Body of pancreas (tissue), 4 donors: ENCODE measurements around the gene CEP120.

Experiments
- POLR2A ChIP-seq, 3 donors: fragments of 450-650 bp; IDR thresholded peaks; one replicate each; pipeline ENCODE4 v1.6.1; 2016; ENCODE audit warnings: antibody characterized with exemption in 3 of 3, mild to moderate bottlenecking in 2 of 3
- TF ChIP-seq, protein P1 (sequence below), 7 experiments: fragments of 450-650 bp in 4 of 7; fragments of 200-600 bp in 3 of 7; sonication (generic) in 3 of 7; IDR thresholded peaks; one replicate each; pipeline ENCODE4 v1.5.1; 2016 to 2019; ENCODE audit warnings: antibody characterized with exemption in 7 of 7

DNA sequence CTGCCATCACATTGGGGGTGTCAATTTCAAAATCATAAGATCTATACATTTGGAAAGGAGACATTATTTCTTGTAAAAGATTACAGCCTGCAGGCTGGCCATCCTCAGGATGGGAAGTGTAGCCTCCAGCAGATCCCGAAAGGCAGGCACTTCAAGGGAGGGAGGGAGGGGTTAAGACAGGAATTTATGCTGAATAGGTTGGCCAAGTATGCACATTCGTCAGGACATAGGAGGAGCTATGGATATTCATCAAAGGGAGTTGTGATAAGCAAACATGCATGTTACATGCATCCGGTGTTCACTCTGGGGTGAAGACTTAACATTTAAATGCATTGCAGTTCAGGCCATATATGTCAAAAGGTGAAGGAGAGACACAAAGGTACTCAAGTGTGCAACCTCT lies 119.4 kb downstream of the CEP120 start:
- TF ChIP-seq, protein P1, sequence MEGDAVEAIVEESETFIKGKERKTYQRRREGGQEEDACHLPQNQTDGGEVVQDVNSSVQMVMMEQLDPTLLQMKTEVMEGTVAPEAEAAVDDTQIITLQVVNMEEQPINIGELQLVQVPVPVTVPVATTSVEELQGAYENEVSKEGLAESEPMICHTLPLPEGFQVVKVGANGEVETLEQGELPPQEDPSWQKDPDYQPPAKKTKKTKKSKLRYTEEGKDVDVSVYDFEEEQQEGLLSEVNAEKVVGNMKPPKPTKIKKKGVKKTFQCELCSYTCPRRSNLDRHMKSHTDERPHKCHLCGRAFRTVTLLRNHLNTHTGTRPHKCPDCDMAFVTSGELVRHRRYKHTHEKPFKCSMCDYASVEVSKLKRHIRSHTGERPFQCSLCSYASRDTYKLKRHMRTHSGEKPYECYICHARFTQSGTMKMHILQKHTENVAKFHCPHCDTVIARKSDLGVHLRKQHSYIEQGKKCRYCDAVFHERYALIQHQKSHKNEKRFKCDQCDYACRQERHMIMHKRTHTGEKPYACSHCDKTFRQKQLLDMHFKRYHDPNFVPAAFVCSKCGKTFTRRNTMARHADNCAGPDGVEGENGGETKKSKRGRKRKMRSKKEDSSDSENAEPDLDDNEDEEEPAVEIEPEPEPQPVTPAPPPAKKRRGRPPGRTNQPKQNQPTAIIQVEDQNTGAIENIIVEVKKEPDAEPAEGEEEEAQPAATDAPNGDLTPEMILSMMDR (IDR thresholded peaks at IDR 0.05): no peak
- no peak for TF ChIP-seq POLR2A (IDR thresholded peaks at IDR 0.05)
